ENCODE data around the gene ZNF398. TPM values are rescaled to one million over a fixed set of nuclear protein-coding genes. Genes with fewer than 3 reads are reported as not detected.

ZNF398 gene
- total RNA-seq, 1 donor from 2014 or later, result 14.9 TPM

DNA sequence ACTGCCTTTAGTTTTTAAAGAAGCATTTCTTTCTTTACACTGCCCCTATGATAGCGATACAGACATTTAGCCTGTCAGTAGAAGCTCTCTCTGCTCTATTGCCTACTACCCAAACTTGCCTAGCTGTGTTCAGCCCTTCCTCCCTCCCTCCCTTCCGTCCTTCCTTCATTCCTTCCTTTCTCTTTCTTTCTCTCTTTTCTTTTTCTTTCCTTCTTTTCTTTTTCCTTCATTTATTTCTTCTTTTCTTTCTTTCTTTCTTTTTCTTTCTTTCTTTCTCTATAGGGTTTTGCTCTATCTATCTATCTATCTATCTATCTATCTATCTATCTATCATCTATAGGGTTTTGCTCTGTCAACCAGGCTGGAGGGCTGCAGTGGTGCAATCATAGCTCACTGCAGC is 85.1 kb downstream of the ZNF398 start:
- no peak for DNase-seq (ENCODE audit: low spot score)
- TF ChIP-seq, protein P1, sequence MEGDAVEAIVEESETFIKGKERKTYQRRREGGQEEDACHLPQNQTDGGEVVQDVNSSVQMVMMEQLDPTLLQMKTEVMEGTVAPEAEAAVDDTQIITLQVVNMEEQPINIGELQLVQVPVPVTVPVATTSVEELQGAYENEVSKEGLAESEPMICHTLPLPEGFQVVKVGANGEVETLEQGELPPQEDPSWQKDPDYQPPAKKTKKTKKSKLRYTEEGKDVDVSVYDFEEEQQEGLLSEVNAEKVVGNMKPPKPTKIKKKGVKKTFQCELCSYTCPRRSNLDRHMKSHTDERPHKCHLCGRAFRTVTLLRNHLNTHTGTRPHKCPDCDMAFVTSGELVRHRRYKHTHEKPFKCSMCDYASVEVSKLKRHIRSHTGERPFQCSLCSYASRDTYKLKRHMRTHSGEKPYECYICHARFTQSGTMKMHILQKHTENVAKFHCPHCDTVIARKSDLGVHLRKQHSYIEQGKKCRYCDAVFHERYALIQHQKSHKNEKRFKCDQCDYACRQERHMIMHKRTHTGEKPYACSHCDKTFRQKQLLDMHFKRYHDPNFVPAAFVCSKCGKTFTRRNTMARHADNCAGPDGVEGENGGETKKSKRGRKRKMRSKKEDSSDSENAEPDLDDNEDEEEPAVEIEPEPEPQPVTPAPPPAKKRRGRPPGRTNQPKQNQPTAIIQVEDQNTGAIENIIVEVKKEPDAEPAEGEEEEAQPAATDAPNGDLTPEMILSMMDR (IDR thresholded peaks at IDR 0.05; ENCODE audit: unreplicated experiment), result no peak
- no peak overlapping the region for H3K4me3 Mint-ChIP-seq (ENCODE audit: unreplicated experiment)
- H3K4me1 Mint-ChIP-seq (ENCODE audit: unreplicated experiment), result peaks cover 4% of the 10 kb centered on the region
- no peaks in the 10 kb centered on the region for H3K9me3 Mint-ChIP-seq (ENCODE audit: unreplicated experiment)
- no peak overlapping the region for H3K27ac Mint-ChIP-seq (ENCODE audit: unreplicated experiment)
- peaks cover 4% of the 10 kb centered on the region for H3K36me3 Mint-ChIP-seq (ENCODE audit: low read depth, unreplicated experiment)
- H3K27me3 Mint-ChIP-seq (ENCODE audit: unreplicated experiment), result peaks cover 7% of the 10 kb centered on the region

Other genes with a start within 250 kb of the ZNF398 start
- 266 TPM for gene PDIA4, start 118.9 kb upstream of the ZNF398 start, total RNA-seq (ENCODE audit: unreplicated experiment)
- 19.0 TPM for gene ZNF786, start 56.7 kb upstream of the ZNF398 start, total RNA-seq (ENCODE audit: unreplicated experiment)
- gene ZNF425, start 21.1 kb upstream of the ZNF398 start, total RNA-seq (ENCODE audit: unreplicated experiment), result 6.2 TPM
- gene ZNF282, start 48.1 kb downstream of the ZNF398 start, total RNA-seq (ENCODE audit: unreplicated experiment), result 40.0 TPM
- gene ZNF212, start 92.2 kb downstream of the ZNF398 start, total RNA-seq (ENCODE audit: unreplicated experiment), result 12.8 TPM
- gene ZNF783, start 114.7 kb downstream of the ZNF398 start, total RNA-seq (ENCODE audit: unreplicated experiment), result 15.3 TPM